HG02884 (cell line): Measurements from ENCODE around the gene SH3GLB2.
"Not testable (repeated sequence)": the region's sequence is repeated elsewhere in the genome, so short reads cannot be mapped to it uniquely, and the experiment has no call there.

ENCODE experiments used
- ATAC-seq: cut with Tn5 transposase; IDR thresholded peaks from one replicate; pipeline ENCODE4 v1.9.1; 2021; ENCODE audit warnings: mild to moderate bottlenecking, moderate library complexity; ENCODE audit not compliant: unreplicated experiment

SH3GLB2 gene

DNA sequence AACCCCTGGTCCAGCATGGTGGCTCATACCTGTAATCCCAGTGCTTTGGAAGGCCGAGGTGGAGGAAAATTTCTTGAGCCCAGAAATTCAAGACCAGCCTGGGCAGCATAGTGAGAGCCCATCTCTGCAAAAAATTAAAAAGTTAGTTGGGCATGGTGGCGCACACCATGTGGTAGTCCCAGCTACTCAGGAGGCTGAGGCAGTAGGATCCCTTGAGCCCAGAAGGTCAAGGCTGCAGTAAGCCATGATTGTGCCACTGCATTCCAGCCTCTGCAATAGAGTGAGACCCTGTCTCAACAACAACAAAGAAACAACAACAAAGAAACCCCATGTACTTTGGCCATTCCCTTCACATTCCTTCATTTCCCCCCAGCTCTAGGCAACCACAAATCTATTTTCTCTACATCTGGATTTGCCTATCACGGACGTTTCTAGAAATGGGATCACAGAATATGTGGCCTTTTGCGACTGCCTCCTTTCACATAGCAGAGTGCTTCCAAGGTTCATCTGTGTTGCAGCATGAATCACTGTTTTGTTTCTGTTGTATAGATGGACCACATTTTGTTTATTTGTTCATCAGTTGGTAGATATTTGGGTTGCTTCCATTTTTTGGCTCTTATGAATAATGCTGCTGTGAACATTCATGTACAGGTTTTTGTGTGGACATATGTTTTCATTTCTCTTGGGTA is 26.2 kb upstream of the SH3GLB2 start:
- ATAC-seq = no peak

DNA sequence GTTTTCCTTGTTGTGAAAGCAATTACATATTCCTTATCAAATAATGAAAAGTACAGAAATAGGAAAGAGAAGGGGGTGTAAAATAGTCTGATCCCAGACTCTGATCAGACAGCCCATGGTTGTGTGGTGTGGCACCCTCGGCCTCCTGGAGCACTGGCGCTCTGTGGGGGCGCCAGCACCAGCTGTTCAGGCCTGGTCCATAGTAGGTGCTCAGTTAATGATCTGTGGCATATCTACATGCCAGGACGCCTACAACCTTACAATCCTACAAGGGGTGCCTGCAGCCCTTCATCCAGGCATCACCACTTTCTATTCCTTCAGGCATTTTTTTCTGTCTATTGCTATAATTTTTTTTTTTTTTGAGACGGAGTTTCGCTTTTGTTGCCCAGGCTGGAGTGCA is 24.9 kb upstream of the SH3GLB2 start:
- ATAC-seq = no peak

DNA sequence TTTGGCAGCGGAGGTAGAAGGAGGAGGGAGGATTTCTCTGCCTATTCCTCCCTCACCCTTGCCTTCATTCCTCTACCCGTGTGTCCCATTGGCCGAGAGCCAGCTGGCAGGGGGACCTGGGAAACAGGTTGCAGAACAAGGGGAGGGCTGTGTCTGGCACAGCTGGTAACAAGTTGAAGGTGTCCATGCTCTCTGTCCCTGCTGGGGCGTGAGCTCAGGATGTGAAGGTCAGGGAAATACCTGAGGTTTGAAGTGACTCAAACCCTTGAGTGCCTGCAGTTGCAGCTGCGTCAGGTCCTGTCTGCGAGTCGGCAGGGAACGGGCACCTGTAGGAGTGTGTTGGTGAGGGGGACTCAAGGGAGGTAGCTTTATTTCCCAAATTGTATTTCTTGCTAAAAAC is 24.5 kb upstream of the SH3GLB2 start:
- ATAC-seq = no peak

DNA sequence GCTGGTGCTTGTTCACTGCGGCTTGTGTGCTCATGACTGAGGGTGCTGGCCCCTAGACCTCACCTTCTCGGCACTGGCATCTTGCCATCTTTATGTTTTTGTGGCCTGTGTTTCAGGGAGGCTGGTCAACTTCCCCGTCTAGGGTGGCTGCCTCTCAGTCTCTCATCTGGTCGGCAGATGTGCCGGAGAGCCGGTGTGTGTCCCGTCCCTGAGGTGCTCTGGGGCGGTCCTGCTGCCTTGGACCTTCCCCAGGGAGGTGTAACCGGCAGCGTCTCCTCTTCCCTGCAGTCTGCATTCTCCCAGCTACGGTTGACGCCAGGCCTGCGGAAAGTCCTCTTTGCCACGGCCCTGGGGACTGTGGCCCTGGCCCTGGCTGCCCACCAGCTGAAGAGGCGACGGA is 13.9 kb upstream of the SH3GLB2 start:
- no peak for ATAC-seq

DNA sequence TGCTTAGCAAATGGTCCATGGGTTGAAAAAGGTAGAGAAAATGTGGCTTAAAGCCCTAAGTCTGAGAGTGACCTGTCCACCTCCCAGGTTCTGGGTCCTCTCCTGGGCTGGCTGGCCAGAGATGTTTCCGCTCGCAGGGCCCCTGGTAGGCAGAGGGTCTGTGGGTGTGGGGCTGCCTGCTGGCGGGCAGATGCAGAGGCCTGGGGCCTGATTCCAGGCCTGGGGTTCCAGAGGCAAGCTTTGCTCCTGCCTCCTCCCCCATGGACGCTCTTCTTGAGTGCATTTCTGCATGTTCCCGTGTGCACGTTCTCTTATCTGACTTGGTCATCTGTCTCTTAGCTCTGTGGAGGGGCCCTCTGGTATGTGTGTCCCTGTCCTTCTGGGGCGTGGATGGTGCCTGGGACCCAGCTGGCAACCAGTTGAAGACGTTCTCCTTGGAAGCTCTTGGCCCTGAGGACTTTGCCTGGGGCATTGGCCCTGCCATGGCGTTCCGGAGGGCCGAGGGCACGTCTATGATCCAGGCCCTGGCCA is 12.0 kb upstream of the SH3GLB2 start:
- ATAC-seq = no peak

DNA sequence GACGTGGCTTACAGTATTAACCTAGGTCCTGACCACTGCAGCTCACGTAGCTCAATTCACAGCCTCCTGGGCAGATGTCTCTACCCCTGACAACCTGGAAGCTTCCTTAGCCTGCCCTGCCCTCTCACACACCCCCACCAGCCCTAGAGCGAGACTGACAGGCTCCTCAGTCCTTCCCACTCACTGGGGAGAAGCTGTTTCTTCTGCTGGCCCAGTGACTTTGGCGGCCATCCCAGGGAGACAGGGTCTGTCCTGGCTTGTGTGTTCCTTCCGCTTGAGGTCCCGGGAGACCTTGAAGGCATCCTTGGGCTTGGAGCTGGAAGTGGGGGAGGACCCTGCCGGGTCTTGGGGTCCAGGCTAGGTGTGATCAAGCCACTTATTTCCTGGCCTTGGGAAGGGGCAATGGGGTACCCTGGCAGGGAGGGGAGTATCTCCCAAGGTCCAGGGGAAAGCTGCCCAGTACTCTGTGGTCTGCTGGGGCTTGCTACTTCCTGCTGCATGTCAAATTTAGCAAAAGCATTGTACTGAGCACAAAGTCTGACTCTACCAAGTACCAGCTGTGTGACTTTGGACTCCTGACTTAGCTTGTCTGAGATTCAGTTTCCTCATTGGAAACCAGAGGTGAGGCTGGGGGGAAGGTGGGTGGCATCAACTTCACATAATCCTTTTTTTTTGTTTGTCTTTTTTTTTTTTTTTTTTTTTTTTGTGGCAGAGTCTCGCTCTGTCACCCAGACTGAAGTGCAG is 10.2 kb upstream of the SH3GLB2 start:
- no peak for ATAC-seq

- ATAC-seq = no peak
Observed at GRCh38 chr9:129037767-129038098, 9.6 kb upstream of the SH3GLB2 start.

DNA sequence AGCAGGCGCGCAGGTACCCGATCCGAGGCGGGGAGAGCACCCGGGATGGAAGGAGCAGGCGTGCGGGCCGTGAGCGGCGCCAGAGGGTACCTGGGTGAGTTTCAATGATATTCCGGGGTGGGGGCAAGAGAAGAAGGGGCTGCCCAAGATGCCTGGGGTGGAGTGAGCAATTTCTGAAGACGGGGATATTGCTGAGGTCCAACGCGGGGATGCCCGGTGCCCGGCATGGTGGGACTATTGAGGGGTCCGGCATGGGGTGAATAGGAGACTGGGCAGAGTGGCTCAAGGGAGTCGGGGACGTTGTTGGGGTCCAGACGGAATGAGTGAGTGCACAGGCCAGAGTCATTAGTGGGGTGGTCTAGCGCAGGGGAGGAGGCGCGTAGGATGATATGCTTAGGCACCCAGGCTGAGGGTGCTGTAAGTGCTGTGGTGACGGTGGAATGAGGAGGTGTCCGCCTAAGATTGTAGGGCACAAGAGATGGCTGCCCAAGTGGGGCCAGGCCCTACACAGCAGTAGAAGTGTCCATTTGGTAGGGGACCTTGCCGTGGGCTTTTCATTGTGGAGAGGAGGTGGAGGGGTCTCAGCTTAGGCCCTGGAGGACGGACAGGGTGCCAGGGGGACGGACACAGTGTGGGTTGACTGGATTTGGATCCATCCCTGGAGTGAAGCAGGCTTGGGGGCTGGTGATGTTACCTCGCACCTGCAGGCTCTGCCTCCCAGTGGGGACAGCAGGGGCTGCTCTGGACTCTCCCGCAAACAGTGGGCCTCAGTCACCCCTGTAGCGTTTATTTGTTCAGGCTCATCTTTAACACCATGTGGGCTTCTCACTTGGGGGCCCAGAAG is 9.0 kb upstream of the SH3GLB2 start:
- no peak for ATAC-seq

DNA sequence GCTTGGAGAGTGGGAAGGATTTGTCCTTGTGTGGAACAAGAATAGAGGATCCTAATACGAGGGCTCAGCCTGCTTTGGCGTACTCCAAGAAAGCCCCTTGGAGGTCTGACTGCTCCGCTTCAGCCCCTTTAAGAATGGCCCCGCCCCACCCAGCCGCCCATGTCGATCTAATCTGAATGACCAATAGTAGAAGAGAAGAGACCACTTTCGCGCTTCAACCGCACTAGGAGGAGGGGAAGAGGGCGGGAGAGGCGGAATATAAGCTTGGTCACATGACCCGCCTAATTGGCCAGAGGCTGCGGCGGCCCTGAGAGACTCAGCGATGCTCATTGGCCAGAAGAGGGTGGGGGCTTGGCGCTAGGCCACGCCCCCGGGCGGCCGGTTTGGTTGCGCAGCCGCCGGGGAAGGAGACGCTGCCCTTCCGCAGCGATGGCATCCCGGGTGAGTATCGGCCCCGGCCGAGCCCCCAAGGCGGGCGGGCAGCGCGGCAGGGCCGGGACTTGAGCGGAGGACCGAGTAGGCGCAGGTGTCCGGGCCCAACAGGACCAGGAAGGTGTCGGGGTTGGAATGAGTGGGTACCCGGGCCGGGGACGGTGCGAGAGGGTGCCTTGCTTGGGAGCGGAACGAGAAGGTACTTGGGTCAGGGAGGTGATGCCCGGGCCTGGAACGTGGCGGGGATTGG is 8.3 kb upstream of the SH3GLB2 start, which contains the start of gene MIGA2:
Gene MIGA2 (plus strand): TSS at position 386 of the 682 bp plus-strand sequence. CDS start 3,969 bp downstream, outside the sequence.
- ATAC-seq = peak; percentile 97

GRCh38 chr9:129035838-129036237 is 7.7 kb upstream of the SH3GLB2 start:
- ATAC-seq = not testable (repeated sequence)

GRCh38 chr9:129033216-129033615 is 5.1 kb upstream of the SH3GLB2 start:
- ATAC-seq = no peak

DNA sequence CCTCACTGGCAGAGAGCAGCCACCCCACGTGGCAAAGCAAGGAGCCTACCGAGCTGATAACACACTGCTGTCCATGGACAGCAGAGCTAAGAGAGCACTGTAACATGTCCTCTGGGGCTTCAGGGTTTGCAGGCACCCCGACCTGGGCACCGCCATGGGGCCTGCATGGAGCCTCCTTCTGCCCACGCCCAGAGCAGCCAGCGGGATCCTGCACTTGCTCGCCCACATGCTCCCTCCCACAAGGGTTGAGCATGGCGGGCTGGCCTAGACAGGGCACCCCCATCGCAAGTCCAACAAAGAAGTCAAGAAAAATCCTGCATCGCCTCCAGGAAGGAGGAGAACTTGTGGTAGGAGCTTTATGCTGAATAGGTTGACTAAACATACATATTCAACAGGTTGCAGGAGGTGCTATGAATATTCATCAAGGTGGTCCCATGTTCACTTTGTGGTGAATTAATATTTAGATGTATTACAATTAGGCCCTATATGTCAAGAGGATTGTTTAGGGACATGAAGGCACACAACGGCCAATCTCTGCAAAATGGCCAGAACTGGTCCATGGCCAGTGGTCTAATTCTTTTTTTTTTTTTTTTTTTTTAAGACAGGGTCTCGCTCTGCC is 4.5 kb upstream of the SH3GLB2 start:
- ATAC-seq = no peak

GRCh38 chr9:129031514-129031913 is 3.4 kb upstream of the SH3GLB2 start:
- ATAC-seq = no peak

- ATAC-seq = no peak
Observed at GRCh38 chr9:129030191-129030590, 2.1 kb upstream of the SH3GLB2 start.

GRCh38 chr9:129027685-129028191 is 393 bp downstream of the SH3GLB2 start:
- peak; percentile 29 for ATAC-seq

DNA sequence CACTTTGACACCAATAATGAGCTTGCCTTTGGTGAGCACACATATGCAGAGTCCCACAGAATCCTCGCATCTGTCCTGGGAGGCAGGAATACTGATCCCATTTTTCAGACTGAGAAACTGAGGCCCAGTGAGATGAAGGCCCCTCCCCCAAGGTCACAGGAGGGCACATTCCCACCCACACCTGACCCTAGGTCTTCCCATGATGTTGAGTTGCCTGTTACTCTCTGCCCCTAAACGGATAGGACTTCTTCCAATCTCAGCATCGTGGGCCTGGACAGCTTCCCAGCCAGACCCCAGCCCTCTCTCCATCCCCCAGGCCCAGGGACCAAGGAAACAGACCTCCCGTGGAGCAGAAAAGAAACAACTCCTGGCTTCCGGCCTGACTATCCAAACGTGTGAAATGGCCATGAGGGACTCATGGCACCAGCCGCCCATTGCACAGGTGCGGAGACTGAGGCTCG is 877 bp downstream of the SH3GLB2 start:
- no peak for ATAC-seq

GRCh38 chr9:129026442-129027223 is 1.5 kb downstream of the SH3GLB2 start:
- no peak for ATAC-seq

DNA sequence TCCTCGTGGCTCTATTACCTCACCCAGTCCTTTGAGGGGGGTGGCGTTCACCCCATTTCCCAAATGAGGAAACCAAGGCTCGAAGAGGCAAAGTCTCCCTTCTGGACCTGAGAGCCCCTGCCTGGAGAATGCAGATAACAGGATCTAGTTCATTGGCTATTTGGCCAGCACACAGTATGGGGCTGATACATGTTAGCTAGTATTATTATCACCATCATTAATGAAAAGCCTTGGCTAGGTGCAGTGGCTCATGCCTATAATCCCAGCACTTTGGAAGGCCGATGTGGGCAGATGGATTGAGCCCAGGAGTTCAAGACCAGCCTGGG is 4.3 kb downstream of the SH3GLB2 start:
- no peak for ATAC-seq
